Measurements from ENCODE around the gene PTPRG. TPM values are rescaled to one million over a fixed set of nuclear protein-coding genes. Genes with fewer than 3 reads are reported as not detected.

The PTPRG gene
- total and polyA plus RNA-seq, 10 of the 15 experiments (the other 5 are each of a cell fraction or from before 2014, with no cell fraction given), result 0.29 to 20.7 (median 1.4) TPM

GRCh38 chr3:62343755-62344154 is 782.4 kb downstream of the PTPRG start:
- H3K4me1 ChIP-seq (ENCODE audit: control insufficient read depth, insufficient read depth, low read length), result no peaks in the 10 kb centered on the region
- no peak overlapping the region for H3K9ac ChIP-seq (ENCODE audit: control insufficient read depth, insufficient read depth, low read length)
- no peak overlapping the region for H3K4me3 ChIP-seq
- no peak overlapping the region for H3K27ac ChIP-seq (ENCODE audit: control insufficient read depth, insufficient read depth)
- ChIA-PET SMC1A (ENCODE audit: uncharacterized antibody, unreplicated experiment) (no interaction called here), CTCF (no interaction called here), RAD21 (ENCODE audit: unreplicated experiment) (no interaction called here), POLR2A (no interaction called here)
- intact Hi-C loops (cut with micrococcal nuclease; ENCODE audit: unreplicated experiment), result no loop called here
- no peak overlapping the region for H3K4me2 ChIP-seq (ENCODE audit: control insufficient read depth, insufficient read depth)
- ATAC-seq, result no peak
- no TSS peak for BruUV-seq (replicated peaks)
- TF ChIP-seq SMAD1 (IDR thresholded peaks at IDR 0.05; ENCODE audit: low read depth, partially characterized antibody) (no peak), ZSCAN29 (IDR thresholded peaks at IDR 0.05) (no peak), CTCF (IDR thresholded peaks at IDR 0.05 in 2 of 3, conservative IDR thresholded peaks at IDR 0.05 in 1 of 3; ENCODE audit: control insufficient read depth in 2 of 3, extremely low read depth in 1 of 3, insufficient read depth in 1 of 3, low read depth in 3 of 3, low read length in 3 of 3) (no peak), USF1 (IDR thresholded peaks at IDR 0.05; ENCODE audit: borderline replicate concordance, extremely low read length, insufficient read depth, low read depth, low read length) (no peak), STAT1 (conservative IDR thresholded peaks at IDR 0.05) (no peak), PML (IDR thresholded peaks at IDR 0.05; ENCODE audit: low read length) (no peak), HSF1 (IDR thresholded peaks at IDR 0.05; ENCODE audit: low read depth, low read length) (no peak)
- H3K79me2 ChIP-seq (ENCODE audit: control insufficient read depth, insufficient read depth, low read length), result no peaks in the 10 kb centered on the region
- in situ Hi-C loops (cut with MboI), result no loop called here
- H3K9me3 ChIP-seq (replicated peaks; ENCODE audit: control insufficient read depth, insufficient read depth, low read length), result no peaks in the 10 kb centered on the region
- no peak overlapping the region for H2AFZ ChIP-seq (ENCODE audit: control insufficient read depth, low read depth, low read length)
- no peaks in the 10 kb centered on the region for H3K27me3 ChIP-seq (replicated peaks in 1 of 2; ENCODE audit: control insufficient read depth in 2 of 2, insufficient read depth in 2 of 2, low read length in 1 of 2)
- H3K36me3 ChIP-seq (ENCODE audit: control insufficient read depth in 2 of 2, insufficient read depth in 2 of 2, low read length in 1 of 2), result no peaks in the 10 kb centered on the region
- FAIRE-seq, result no peak
- no peak for DNase-seq (ENCODE audit: low read depth, low spot score)
- WGBS (ENCODE audit: insufficient coverage, insufficient replicate concordance, low lambda C conversion rate, missing lambda C conversion rate), result 21% methylated on average over 2 of the region's 2 CpGs
- no peaks in the 10 kb centered on the region for H4K20me1 ChIP-seq (ENCODE audit: control insufficient read depth, insufficient read depth)

Small RNA genes within 50 kb of the gene (small RNA-seq; reads per million reads assigned to genes)
- not detected for gene RF00019
- gene RNU2-10P, result not detected
